Measurements from ENCODE around the gene BLOC1S5.
"Not testable (repeated sequence)": the region's sequence is repeated elsewhere in the genome, so short reads cannot be mapped to it uniquely, and the experiment has no call there.

BLOC1S5 gene

GRCh38 chr6:7996538-7997111 lies 67.6 kb downstream of the BLOC1S5 start:
- DNase-seq (ENCODE audit: low spot score): peak; percentile 52
- FAIRE-seq: no peak

- FAIRE-seq: no peak
- DNase-seq (ENCODE audit: low spot score): no peak
Observed at GRCh38 chr6:7993952-7994351, 70.2 kb downstream of the BLOC1S5 start.

- no peak for DNase-seq (ENCODE audit: low spot score)
- no peak for FAIRE-seq
Observed at GRCh38 chr6:7993399-7993798, 70.8 kb downstream of the BLOC1S5 start.

- no peak for DNase-seq (ENCODE audit: low spot score)
- FAIRE-seq: no peak
Observed at GRCh38 chr6:7992002-7992815, 72.0 kb downstream of the BLOC1S5 start.

- DNase-seq (ENCODE audit: low spot score) (no peak), FAIRE-seq (no peak)
Observed at GRCh38 chr6:7991536-7991935, 72.7 kb downstream of the BLOC1S5 start.

GRCh38 chr6:7986219-7986618 lies 78.0 kb downstream of the BLOC1S5 start:
- no peak for FAIRE-seq

GRCh38 chr6:7983967-7984366 lies 80.2 kb downstream of the BLOC1S5 start:
- FAIRE-seq; DNase-seq (ENCODE audit: low spot score): not testable (repeated sequence)

More at GRCh38 chr6:7986219-7986618, 78.0 kb downstream of the BLOC1S5 start:
- DNase-seq (ENCODE audit: low spot score): no peak

GRCh38 chr6:7979831-7980230 lies 84.4 kb downstream of the BLOC1S5 start:
- no peak for DNase-seq (ENCODE audit: low spot score)
- FAIRE-seq: no peak

- FAIRE-seq: no peak
- no peak for DNase-seq (ENCODE audit: low spot score)
Observed at GRCh38 chr6:7978736-7979135, 85.5 kb downstream of the BLOC1S5 start.

- DNase-seq (ENCODE audit: low spot score): no peak
- FAIRE-seq: no peak
Observed at GRCh38 chr6:7976485-7977056, 87.6 kb downstream of the BLOC1S5 start.

GRCh38 chr6:7975764-7976146 lies 88.4 kb downstream of the BLOC1S5 start:
- FAIRE-seq (no peak), DNase-seq (ENCODE audit: low spot score) (no peak)

GRCh38 chr6:7974938-7975763 lies 89.0 kb downstream of the BLOC1S5 start:
- DNase-seq (ENCODE audit: low spot score) (peak; percentile 92), FAIRE-seq (no peak)

GRCh38 chr6:7974565-7974937 lies 89.6 kb downstream of the BLOC1S5 start:
- DNase-seq (ENCODE audit: low spot score) (no peak), FAIRE-seq (no peak)

GRCh38 chr6:7973584-7973983 lies 90.6 kb downstream of the BLOC1S5 start:
- FAIRE-seq: no peak
- no peak for DNase-seq (ENCODE audit: low spot score)

GRCh38 chr6:7971499-7971898 lies 92.7 kb downstream of the BLOC1S5 start:
- FAIRE-seq: no peak
- DNase-seq (ENCODE audit: low spot score): no peak

GRCh38 chr6:7970616-7971015 lies 93.6 kb downstream of the BLOC1S5 start:
- FAIRE-seq: no peak
- DNase-seq (ENCODE audit: low spot score): no peak
